Fibroblast of lung (primary cell): Measurements from ENCODE around the gene HTRA3.

Experiments
- EZH2 ChIP-seq: IDR thresholded peaks from 2 replicates; pipeline ENCODE4 v1.5.1; 2012; ENCODE audit warnings: low read length, control low read depth, mild to moderate bottlenecking; ENCODE audit errors: missing control alignments
- TF ChIP-seq, protein P1 (sequence below), 2 donors: IDR thresholded peaks in 1 of 2; conservative IDR thresholded peaks in 1 of 2; 1 replicate in 1 of 2; 2 replicates in 1 of 2; pipeline ENCODE4 v1.5.1; 2011 to 2012; ENCODE audit warnings: low read length in 2 of 2, control low read depth in 1 of 2, inconsistent platforms in 1 of 2, low read depth in 1 of 2, mild to moderate bottlenecking in 1 of 2

- TF ChIP-seq, protein P1, sequence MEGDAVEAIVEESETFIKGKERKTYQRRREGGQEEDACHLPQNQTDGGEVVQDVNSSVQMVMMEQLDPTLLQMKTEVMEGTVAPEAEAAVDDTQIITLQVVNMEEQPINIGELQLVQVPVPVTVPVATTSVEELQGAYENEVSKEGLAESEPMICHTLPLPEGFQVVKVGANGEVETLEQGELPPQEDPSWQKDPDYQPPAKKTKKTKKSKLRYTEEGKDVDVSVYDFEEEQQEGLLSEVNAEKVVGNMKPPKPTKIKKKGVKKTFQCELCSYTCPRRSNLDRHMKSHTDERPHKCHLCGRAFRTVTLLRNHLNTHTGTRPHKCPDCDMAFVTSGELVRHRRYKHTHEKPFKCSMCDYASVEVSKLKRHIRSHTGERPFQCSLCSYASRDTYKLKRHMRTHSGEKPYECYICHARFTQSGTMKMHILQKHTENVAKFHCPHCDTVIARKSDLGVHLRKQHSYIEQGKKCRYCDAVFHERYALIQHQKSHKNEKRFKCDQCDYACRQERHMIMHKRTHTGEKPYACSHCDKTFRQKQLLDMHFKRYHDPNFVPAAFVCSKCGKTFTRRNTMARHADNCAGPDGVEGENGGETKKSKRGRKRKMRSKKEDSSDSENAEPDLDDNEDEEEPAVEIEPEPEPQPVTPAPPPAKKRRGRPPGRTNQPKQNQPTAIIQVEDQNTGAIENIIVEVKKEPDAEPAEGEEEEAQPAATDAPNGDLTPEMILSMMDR (conservative IDR thresholded peaks at IDR 0.05 in 1 of 2, IDR thresholded peaks at IDR 0.05 in 1 of 2; ENCODE audit: low read depth in 1 of 2, low read length in 2 of 2), result no peak
- TF ChIP-seq EZH2, result no peak
These were observed 13.7 kb upstream of the HTRA3 start for GRCh38 chr4:8255698-8256441.
